GM21825 (cell line): Measurements from ENCODE around the gene SPTB.

Experiments used
- ATAC-seq: cut with Tn5 transposase; IDR thresholded peaks from one replicate; pipeline ENCODE4 v1.9.1; 2021; ENCODE audit warnings: mild to moderate bottlenecking, moderate library complexity; ENCODE audit not compliant: unreplicated experiment

SPTB gene

GRCh38 chr14:64715628-64716412, 163.9 kb downstream of the SPTB start:
- no peak for ATAC-seq

GRCh38 chr14:64715146-64715627, 164.5 kb downstream of the SPTB start:
- no peak for ATAC-seq

GRCh38 chr14:64714432-64715025, 165.2 kb downstream of the SPTB start:
- ATAC-seq: no peak

DNA sequence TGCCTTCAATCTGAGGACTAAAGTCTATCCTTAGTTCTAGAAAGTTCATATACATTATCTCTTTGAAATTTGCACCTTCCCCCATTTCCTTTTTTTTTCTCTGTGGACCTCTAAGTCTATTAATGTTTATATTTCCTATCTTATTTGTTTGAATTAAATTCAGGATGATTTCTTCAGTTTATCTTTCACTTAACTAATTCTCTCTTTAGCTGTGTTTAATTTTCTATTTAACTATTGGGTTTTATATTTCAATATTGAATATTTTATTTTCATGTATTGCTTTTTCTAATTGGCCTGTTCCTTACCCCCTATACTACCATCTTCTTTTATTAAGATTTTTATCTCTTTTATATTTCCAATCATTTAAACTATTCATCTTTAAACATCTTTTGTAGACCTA, 166.0 kb downstream of the SPTB start:
- no peak for ATAC-seq

DNA sequence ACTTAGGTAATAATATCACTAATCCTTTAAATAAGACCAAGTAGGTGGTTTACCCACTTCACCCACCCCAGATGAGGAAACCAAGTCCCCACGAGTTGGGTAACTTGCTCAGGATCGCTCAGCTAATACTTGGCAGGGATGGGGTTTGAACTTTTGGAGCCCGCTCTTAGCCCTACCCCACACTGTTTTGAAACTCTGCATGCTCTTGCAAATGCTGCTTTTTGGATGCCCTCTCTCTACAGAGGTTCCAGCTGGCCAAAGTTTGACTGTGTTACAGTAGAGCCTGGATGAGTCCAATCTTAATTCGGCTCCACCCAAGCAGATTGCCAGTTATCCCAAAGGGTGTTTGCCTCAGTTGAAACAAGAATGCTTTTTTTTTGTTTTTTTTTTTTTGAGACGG, 168.7 kb downstream of the SPTB start:
- no peak for ATAC-seq

GRCh38 chr14:64709126-64709525, 170.6 kb downstream of the SPTB start:
- no peak for ATAC-seq

DNA sequence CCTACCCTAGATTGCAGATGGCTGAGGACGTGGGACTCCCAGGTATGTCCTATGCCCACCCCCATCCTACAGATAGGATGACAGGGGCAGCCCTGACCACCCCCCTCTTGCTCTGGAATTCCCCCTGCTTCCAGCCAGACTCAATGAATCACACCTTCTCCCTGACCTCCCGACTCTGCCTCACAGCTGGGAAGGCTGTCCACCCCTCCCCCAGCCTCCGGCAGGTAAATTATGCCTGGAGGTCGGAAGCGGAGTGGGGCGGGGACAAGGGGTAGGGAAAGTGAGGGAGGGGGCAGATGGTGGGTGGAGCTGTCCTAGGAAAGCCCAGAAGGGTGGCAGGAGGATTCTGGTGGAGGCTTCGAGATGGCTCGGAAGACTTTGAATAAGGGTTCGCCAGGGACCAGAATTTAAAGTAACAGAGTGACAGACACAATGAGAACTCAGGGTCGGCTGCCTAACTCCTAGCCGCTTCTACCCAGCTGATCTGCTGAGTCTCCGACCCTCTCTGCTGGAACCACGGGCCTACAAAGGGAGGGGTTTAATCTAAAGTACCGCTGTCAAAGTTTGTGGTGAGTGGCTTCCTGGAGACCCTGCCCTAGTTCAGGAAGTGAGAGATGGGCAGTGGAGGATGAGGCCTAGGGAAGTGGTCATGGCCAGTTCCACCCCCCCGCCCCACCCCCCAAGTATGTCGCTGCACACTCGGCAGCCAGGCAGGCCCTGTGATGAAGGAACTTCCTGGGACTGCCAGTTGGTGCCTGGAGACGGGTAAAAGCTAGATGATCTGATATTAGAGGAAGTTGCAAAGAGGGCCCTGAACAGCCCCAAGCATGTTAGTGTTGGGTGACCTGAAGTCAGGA, 171.3 kb downstream of the SPTB start:
- ATAC-seq: no peak

GRCh38 chr14:64707661-64708060, 172.0 kb downstream of the SPTB start:
- ATAC-seq: no peak

GRCh38 chr14:64706593-64707193, 173.0 kb downstream of the SPTB start:
- ATAC-seq: no peak

GRCh38 chr14:64706119-64706592, 173.6 kb downstream of the SPTB start:
- no peak for ATAC-seq

DNA sequence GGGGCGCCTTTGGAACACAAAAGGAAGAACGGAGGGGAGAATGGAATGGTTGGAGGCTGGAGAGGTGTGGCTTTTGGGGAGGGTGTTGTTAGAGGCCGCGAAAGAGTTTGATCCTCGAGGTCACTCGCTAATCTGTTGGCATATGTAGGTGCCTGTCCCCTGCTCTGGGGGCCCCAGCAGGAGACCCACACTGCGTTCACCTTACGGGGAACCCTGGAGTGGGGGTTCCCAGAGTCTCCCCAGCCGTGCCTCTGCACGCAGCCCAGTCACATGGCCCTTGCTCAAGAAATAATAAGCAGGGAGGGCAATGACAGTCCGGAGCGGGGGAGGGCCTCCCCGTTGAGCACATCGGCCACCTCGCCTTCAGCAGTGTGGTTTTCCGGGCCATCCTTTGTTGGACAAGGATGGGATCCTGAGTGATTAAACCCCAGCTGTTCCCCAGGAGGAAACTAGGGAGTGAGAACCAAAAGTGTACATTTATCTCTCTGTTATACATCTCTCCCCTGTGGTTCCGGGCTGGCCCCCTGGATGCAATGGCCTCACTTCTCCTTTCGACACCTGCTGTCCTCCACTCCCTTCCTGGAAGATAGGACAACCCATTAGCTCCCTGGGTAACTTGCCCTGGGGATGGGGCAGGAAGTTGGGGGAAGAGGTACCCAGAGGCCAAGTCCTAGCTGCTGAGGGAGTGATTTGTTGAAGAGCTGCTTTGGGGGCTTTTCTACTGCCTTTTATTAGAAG, 174.2 kb downstream of the SPTB start:
- no peak for ATAC-seq

DNA sequence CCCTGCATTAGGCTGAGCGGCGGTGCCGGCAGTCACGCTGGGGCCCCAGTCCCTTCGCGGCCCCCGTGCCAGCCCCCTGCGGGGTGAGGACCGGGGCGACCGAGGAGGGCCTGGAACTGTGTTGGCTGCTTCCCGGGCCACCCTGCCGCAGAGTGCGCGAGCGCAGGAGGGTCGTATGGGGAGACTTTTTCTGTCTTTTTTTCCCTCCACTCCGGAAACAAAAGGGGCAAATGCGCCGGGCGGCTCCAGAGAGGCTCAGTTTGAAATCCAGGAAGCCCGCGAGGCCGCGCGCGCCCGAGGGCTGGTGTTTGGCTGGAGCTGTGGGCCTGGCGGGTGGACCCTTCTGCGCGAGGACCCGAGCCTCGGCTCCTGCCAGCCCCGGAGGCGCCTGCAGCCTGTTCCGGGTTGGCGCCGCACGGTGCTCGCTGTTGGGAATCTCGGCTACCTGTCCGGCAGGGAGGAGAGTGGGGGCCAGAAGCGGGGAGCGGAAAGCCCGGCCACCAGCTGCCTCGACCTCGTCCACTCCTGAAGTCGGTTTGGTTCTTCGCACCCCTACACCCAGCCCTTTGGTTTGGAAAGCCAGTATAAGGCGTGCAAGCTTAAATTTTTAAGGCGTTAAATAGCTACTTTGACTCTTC, 174.8 kb downstream of the SPTB start:
- ATAC-seq: no peak

GRCh38 chr14:64704143-64704742, 175.5 kb downstream of the SPTB start, which contains the start of gene PLEKHG3:
Gene PLEKHG3 (plus strand): TSS chr14:64704424. CDS start chr14:64727632, 23,208 bp downstream.
- no peak for ATAC-seq

- ATAC-seq: no peak
Measured at GRCh38 chr14:64703395-64704142, 176.1 kb downstream of the SPTB start.

GRCh38 chr14:64702493-64703394, 177.0 kb downstream of the SPTB start:
- no peak for ATAC-seq

GRCh38 chr14:64701660-64702059, 178.0 kb downstream of the SPTB start:
- no peak for ATAC-seq

- ATAC-seq: no peak
Measured at GRCh38 chr14:64700894-64701293, 178.8 kb downstream of the SPTB start.

DNA sequence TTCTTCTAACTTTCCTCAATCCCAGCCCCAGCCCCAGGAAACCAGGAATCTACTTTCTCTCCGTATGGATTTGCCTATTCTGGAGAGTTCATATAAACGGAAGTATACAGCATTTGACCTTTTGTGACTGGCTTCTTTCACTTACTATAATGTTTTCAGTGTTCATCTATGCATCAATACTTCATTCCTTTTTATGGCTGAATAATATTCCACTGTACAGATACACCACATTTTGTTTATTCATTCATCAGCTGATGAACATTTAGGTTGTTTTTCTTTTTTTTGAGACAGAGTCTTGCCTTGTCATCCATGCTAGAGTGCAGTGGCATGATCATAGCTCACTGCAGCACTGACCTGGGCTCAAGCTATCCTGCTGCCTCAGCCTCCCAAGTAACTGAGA, 179.4 kb downstream of the SPTB start:
- no peak for ATAC-seq
